HG03442 (cell line): Measurements from ENCODE around the gene UBLCP1.
"Not testable (repeated sequence)": the region's sequence is repeated elsewhere in the genome, so short reads cannot be mapped to it uniquely, and the experiment has no call there.

Experiments used
- ATAC-seq: cut with Tn5 transposase; IDR thresholded peaks from one replicate; pipeline ENCODE4 v1.9.1; 2021; ENCODE audit warnings: mild to moderate bottlenecking, moderate library complexity; ENCODE audit not compliant: unreplicated experiment

The UBLCP1 gene, protein sequence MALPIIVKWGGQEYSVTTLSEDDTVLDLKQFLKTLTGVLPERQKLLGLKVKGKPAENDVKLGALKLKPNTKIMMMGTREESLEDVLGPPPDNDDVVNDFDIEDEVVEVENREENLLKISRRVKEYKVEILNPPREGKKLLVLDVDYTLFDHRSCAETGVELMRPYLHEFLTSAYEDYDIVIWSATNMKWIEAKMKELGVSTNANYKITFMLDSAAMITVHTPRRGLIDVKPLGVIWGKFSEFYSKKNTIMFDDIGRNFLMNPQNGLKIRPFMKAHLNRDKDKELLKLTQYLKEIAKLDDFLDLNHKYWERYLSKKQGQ

GRCh38 chr5:159262859-159263568 lies at the start of gene UBLCP1:
Gene UBLCP1, plus strand, starts transcription at chr5:159263290. Its CDS starts 5,626 bp downstream, at chr5:159268916.
- peak; percentile 90 for ATAC-seq

GRCh38 chr5:159214486-159215271 lies 48.4 kb upstream of the UBLCP1 start:
- ATAC-seq = no peak

DNA sequence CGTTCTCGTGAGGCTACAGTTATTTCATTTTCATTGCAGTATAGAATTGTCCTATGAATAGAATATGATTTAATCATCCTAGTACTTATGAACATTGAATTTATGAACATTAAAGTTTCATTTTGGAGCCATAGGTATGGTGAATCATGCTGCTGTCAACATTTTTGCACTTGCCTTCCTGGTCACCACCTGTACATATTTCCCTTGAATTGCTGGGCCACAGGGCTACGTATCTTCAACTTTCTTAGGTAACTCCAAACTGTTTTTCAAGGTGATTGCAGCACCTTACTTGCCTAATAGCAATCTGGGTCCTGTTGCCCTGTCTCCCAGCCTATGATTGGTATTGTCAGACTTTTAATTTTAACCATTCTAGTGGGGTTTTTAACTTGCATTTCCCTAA lies 47.2 kb upstream of the UBLCP1 start:
- ATAC-seq = no peak

- no peak for ATAC-seq
Measured at GRCh38 chr5:159216454-159216853, 46.6 kb upstream of the UBLCP1 start.

DNA sequence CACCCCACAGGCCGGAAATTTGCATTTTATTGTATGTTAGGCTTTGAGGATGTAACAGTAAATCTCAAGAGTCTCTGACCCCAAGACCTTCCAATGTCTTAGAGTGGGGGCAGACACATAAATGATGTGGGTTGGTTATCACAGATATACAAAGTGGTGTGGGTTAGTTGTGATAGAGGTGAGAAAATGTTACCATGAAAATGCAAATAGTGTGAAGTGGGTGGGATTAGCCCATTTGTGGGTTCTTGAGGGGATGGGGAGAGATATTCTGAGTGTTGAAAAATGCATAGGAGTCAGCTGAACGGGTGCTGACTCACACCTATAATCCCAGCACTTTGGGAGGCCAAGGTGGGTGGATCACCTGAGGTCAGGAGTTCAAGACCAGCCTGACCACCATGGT lies 45.9 kb upstream of the UBLCP1 start:
- no peak for ATAC-seq

DNA sequence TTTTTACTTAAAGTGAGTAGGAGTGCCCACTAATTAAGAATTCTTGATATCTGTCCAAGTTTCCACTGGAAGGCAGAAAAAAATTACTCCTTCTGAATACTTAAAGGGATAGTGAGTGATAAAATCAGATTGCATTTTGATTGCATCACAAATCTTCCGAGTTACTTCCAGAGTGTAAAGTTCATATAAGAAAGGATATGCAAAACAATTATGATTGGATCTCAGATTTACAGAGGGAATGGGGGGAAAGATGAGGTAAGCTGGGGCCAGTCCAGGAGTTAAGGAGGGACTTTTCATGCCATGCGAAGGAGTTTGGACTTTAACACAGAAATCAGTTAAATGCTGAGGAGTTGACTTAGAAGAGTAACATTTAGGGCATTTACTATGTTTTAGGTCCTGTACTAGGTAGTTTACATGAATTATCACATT lies 44.5 kb upstream of the UBLCP1 start:
- no peak for ATAC-seq

GRCh38 chr5:159220206-159220605 lies 42.9 kb upstream of the UBLCP1 start:
- no peak for ATAC-seq

GRCh38 chr5:159223469-159223868 lies 39.6 kb upstream of the UBLCP1 start:
- ATAC-seq = no peak

- no peak for ATAC-seq
Measured at GRCh38 chr5:159224471-159224870, 38.6 kb upstream of the UBLCP1 start.

DNA sequence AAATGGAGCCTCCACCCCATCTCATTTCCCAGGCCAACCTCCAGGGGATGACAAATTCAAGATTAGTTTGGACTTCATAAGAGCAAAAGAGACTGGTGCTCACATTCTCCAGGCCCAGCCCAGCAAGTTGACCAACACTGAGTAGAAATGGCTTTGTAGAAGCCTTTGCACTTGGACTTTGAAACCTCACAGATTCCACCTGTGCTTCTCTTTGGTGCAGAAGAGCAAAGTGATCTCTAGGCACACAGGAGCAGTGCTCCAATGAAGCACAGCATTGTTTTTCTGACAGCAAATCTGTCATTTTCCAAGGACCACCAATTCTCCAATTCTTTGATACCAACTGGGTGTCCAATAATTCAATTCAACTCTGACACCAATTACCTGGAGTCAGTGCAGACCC lies 36.6 kb upstream of the UBLCP1 start:
- no peak for ATAC-seq

GRCh38 chr5:159227452-159227851 lies 35.6 kb upstream of the UBLCP1 start:
- ATAC-seq = no peak

- ATAC-seq = not testable (repeated sequence)
Measured at GRCh38 chr5:159228097-159228496, 35.0 kb upstream of the UBLCP1 start.

GRCh38 chr5:159230657-159231056 lies 32.4 kb upstream of the UBLCP1 start:
- ATAC-seq = no peak

DNA sequence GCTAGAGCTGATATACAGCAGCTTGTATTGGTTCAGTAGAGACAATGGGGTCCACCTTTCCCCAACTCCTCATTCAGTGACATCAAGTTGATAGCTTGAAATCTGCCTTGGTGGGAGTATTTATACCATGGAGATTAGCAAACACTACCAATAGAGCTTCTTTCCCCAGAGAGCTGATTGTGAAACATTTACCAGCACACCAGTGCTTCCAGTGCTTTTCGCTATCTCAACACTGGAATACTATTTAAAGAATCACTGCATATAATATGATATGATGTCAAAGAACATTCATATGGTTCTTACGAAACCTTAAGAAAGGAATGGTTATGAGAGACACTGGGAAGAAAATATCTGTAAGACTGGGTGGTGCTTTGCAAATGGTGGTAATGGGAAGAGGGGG lies 31.9 kb upstream of the UBLCP1 start:
- ATAC-seq = no peak

DNA sequence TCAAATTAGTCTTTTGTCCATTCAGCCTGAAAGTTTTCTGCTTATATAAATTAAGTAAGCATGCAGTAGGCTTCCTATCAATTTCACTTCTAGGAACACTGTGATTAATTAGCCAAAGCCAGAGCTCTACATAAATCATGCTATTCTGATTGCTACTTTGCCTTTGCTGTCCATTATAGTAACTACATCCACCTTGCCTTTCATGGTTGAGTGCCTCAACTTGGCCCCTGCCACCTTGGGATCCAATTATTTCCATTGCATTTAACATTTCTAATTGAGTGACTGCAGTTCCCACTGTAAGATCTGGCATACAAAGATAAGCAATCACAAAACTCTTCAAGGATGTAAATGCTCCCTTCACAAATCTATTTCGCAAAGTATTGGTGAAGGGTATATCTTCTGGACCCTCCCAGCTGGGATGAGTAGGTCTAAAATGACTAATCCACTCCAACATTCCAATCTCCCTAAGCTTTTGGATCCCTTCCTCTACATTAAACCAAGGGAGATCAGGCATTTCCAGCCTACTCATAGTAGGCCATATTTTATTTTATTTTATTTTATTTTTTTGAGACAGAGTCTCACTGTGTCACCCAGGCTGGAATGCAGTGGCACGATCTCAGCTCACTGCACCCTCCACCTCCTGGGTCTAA lies 27.1 kb upstream of the UBLCP1 start:
- ATAC-seq = not testable (repeated sequence)

DNA sequence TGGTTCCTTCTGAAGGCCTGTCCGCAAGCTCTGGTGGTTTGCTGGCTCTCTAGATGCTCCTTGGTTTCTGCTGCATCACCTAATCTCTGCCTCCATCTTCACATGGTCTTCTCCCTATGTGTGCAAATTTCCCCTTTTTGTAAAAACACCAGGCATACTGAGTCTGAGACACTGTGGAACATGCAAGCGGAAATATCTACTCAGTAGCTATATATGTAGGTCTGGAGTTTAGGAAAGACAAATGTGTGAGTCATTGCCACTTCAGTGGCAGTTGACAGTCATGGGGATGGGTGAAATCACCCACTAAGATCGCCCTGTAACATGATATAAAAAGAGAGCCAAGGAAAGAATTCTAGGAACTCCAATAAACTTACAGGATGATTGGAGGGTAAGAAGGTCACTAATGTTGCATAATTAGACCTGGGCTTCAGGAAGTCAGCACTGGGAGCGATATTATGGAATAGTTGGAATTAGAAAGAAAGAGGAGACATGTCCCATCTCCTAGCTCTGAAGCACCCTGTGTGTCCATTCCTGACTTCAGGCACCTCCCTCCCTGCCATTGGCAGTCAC lies 22.7 kb upstream of the UBLCP1 start:
- ATAC-seq = no peak

GRCh38 chr5:159241946-159242552 lies 21.0 kb upstream of the UBLCP1 start:
- no peak for ATAC-seq

DNA sequence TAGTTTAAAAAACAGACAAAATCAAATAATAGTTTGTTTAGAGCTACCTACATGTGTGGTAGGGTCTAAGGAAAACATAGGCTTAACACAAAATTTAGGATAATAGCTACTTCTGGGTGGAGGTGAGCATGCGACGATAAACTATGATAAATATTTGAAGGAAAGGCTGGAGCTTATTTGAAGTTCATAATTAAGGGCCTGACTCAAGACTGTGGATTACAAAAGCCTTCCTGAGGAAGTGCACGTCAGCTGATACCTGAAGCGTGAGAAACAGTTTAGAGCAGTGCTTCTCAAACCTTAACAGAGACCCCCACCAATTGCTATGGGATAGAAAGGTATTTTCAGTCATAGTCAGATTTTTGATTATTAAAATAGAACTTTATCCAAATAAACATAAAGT lies 20.4 kb upstream of the UBLCP1 start:
- ATAC-seq = no peak

- ATAC-seq = no peak
Measured at GRCh38 chr5:159243385-159243784, 19.7 kb upstream of the UBLCP1 start.

DNA sequence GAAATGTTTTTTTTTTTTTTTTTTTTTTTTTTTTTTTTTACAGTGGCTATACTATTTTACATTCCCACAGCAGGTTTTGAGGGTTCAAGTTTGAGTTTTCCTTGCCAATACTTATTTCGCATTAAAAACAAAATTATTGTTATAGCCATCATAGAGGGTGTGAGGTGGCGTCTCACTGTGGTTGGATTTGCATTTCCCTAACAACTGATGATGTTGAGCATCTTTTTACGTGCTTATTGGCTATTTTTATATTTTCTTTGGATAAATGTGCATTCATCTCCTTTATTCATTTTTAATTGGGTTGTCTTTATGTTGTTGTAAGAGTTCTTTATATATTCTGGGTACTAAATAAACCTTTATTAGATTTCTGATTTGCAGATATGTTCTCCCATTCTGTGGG lies 18.9 kb upstream of the UBLCP1 start:
- no peak for ATAC-seq
